Measurements from ENCODE around the gene PRR14. TPM values are rescaled to one million over a fixed set of nuclear protein-coding genes. Genes with fewer than 3 reads are reported as not detected.
A peak's percentile ranks its signal among the peaks of the same experiment; 100 is the strongest.
"Not testable (repeated sequence)": the region's sequence is repeated elsewhere in the genome, so short reads cannot be mapped to it uniquely, and the experiment has no call there.

Gene PRR14
- total RNA-seq, 3 donors from 2014 or later: 21.3 to 30.2 (median 26.9) TPM

GRCh38 chr16:30628628-30629540 lies 21.9 kb upstream of the PRR14 start:
- intact Hi-C loops (cut with DNase I; ENCODE audit: low total_unique reads): loop anchor here (10.0 kb wide), 1 partner anchor 84 kb away; no protein-coding TSS in a partner anchor
- DNase-seq (ENCODE audit: low spot score in 2 of 2): peak; percentile 68 to 89

GRCh38 chr16:30632454-30632853 lies 18.3 kb upstream of the PRR14 start:
- H3K36me3 ChIP-seq; H3K4me3 ChIP-seq; intact Hi-C loops (cut with DNase I; ENCODE audit: low total_unique reads); H3K9me3 ChIP-seq; H3K27ac ChIP-seq; DNase-seq (ENCODE audit: low spot score in 2 of 2); H3K27me3 ChIP-seq; H3K4me1 ChIP-seq: not testable (repeated sequence)

More at GRCh38 chr16:30628628-30629540, 21.9 kb upstream of the PRR14 start:
- H3K4me1 ChIP-seq: no peaks in the 10 kb centered on the region
- no peaks in the 10 kb centered on the region for H3K36me3 ChIP-seq
- peak overlapping the region in 2 of 3 donors; percentile 38 to 58 for H3K4me3 ChIP-seq
- H3K27me3 ChIP-seq: no peaks in the 10 kb centered on the region
- TF ChIP-seq POLR2AphosphoS5 (IDR thresholded peaks at IDR 0.05) (peak in 1 of 3 donors; percentile 37), CTCF (IDR thresholded peaks at IDR 0.05) (peak; percentile 73 to 89 (median 86)), POLR2A (IDR thresholded peaks at IDR 0.05) (no peak)
- no peaks in the 10 kb centered on the region for H3K9me3 ChIP-seq
- H3K27ac ChIP-seq: peak overlapping the region; percentile 48 to 57

- intact Hi-C loops (cut with DNase I; ENCODE audit: low total_unique reads): no loop called here
- TF ChIP-seq CTCF (IDR thresholded peaks at IDR 0.05) (no peak), POLR2A (IDR thresholded peaks at IDR 0.05) (no peak), POLR2AphosphoS5 (IDR thresholded peaks at IDR 0.05) (no peak)
- H3K4me3 ChIP-seq: peak overlapping the region; percentile 62 to 74 (median 73)
Measured at GRCh38 chr16:30633526-30633925, 17.2 kb upstream of the PRR14 start.

GRCh38 chr16:30636599-30636998 lies 14.2 kb upstream of the PRR14 start:
- no peak overlapping the region for H3K27ac ChIP-seq
- no peaks in the 10 kb centered on the region for H3K36me3 ChIP-seq
- intact Hi-C loops (cut with DNase I; ENCODE audit: low total_unique reads): no loop called here
- peaks cover 0 to 3% of the 10 kb centered on the region in 2 donors for H3K4me1 ChIP-seq
- no peak for DNase-seq (ENCODE audit: low spot score in 2 of 2)
- no peaks in the 10 kb centered on the region for H3K9me3 ChIP-seq
- no peak overlapping the region for H3K4me3 ChIP-seq
- H3K27me3 ChIP-seq: no peaks in the 10 kb centered on the region
- TF ChIP-seq POLR2AphosphoS5 (IDR thresholded peaks at IDR 0.05) (no peak), CTCF (IDR thresholded peaks at IDR 0.05) (no peak), POLR2A (IDR thresholded peaks at IDR 0.05) (no peak)

More at GRCh38 chr16:30633526-30633925, 17.2 kb upstream of the PRR14 start:
- no peaks in the 10 kb centered on the region for H3K27me3 ChIP-seq
- no peaks in the 10 kb centered on the region for H3K9me3 ChIP-seq
- DNase-seq (ENCODE audit: low spot score in 2 of 2): no peak
- H3K36me3 ChIP-seq: no peaks in the 10 kb centered on the region
- H3K4me1 ChIP-seq: peaks cover 0 to 3% of the 10 kb centered on the region in 2 donors
- H3K27ac ChIP-seq: peak overlapping the region; percentile 83 to 89

- H3K9me3 ChIP-seq; H3K4me1 ChIP-seq; H3K27me3 ChIP-seq; H3K36me3 ChIP-seq; H3K4me3 ChIP-seq; DNase-seq (ENCODE audit: low spot score in 2 of 2); H3K27ac ChIP-seq; intact Hi-C loops (cut with DNase I; ENCODE audit: low total_unique reads): not testable (repeated sequence)
Measured at GRCh38 chr16:30637139-30637538, 13.6 kb upstream of the PRR14 start.

- Histone ChIP-seq H3K4me3 (no peak overlapping the region), H3K4me1 (peaks cover 0 to 3% of the 10 kb centered on the region in 2 donors), H3K27ac (no peak overlapping the region), H3K27me3 (no peaks in the 10 kb centered on the region), H3K9me3 (no peaks in the 10 kb centered on the region), H3K36me3 (no peaks in the 10 kb centered on the region)
- intact Hi-C loops (cut with DNase I; ENCODE audit: low total_unique reads): no loop called here
- no peak for DNase-seq (ENCODE audit: low spot score in 2 of 2)
- TF ChIP-seq POLR2A (IDR thresholded peaks at IDR 0.05) (no peak), POLR2AphosphoS5 (IDR thresholded peaks at IDR 0.05) (no peak), CTCF (IDR thresholded peaks at IDR 0.05) (peak in 2 of 3 donors; percentile 11 to 38)
Measured at GRCh38 chr16:30637944-30638343, 12.8 kb upstream of the PRR14 start.
